Cardiac fibroblast (primary cell): ENCODE measurements around the gene CYP39A1.
A peak's percentile ranks its signal among the peaks of the same experiment; 100 is the strongest.

Experiments
- DNase-seq, 2 donors: peaks; one replicate each; pipeline versions ENCODE4 v3.0.0 to v3.0.0-alpha.2; 2010; ENCODE audit warnings: low read depth in 2 of 2
- H3K4me3 ChIP-seq, 2 donors: replicated peaks in 1 of 2; 1 replicate in 1 of 2; 2 replicates in 1 of 2; pipeline ENCODE4 v1.5.1; 2011; ENCODE audit warnings: low read depth in 2 of 2, low read length in 2 of 2, mild to moderate bottlenecking in 2 of 2, moderate library complexity in 1 of 2
- TF ChIP-seq, protein P1 (sequence below): IDR thresholded peaks from one replicate; pipeline ENCODE4 v1.5.1; 2011; ENCODE audit warnings: low read depth, mild to moderate bottlenecking, low read length, inconsistent platforms

The CYP39A1 gene

DNA sequence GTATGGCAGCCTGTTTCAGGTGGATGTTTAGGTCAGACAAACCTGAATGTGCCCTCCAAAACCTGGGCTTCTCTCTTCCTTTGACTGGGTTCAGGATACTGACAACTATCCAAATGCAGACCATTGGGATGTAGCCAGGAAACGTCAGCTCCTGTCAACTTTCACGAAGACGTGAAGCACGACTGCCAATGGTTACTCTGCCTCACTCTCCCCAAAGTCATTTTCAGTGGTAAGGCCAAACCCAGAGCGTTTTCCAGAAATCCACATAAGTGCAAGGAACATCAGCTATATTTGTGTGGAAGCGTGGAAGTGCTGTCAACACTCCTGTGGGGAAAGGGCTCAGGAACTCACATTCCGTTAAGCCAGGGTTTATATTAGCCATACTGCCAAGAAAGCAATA lies 141.3 kb downstream of the CYP39A1 start:
- TF ChIP-seq, protein P1, sequence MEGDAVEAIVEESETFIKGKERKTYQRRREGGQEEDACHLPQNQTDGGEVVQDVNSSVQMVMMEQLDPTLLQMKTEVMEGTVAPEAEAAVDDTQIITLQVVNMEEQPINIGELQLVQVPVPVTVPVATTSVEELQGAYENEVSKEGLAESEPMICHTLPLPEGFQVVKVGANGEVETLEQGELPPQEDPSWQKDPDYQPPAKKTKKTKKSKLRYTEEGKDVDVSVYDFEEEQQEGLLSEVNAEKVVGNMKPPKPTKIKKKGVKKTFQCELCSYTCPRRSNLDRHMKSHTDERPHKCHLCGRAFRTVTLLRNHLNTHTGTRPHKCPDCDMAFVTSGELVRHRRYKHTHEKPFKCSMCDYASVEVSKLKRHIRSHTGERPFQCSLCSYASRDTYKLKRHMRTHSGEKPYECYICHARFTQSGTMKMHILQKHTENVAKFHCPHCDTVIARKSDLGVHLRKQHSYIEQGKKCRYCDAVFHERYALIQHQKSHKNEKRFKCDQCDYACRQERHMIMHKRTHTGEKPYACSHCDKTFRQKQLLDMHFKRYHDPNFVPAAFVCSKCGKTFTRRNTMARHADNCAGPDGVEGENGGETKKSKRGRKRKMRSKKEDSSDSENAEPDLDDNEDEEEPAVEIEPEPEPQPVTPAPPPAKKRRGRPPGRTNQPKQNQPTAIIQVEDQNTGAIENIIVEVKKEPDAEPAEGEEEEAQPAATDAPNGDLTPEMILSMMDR: no peak
- DNase-seq: no peak
- H3K4me3 ChIP-seq: no peak overlapping the region

DNA sequence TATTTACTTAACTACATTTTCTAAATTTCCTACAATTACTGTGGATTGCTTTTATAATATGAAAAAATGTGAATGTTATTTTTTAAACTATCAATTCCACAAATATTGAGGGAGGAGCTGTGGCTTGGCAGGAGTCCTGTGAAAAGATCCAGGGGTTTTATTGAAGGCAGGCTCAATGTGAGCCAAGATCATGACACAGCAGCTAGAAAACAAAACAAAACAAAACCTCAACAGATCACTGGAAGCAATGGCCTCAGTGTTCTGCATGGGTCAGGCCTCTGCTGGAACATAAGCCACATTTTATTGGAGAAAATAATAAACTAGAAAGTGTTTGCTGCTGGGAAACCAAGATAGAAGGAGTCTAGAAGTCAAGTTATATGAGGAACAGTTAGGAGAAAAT lies 142.0 kb downstream of the CYP39A1 start:
- peak; percentile 43 to 77 for DNase-seq
- no peak overlapping the region for H3K4me3 ChIP-seq
- TF ChIP-seq, protein P1: no peak

DNA sequence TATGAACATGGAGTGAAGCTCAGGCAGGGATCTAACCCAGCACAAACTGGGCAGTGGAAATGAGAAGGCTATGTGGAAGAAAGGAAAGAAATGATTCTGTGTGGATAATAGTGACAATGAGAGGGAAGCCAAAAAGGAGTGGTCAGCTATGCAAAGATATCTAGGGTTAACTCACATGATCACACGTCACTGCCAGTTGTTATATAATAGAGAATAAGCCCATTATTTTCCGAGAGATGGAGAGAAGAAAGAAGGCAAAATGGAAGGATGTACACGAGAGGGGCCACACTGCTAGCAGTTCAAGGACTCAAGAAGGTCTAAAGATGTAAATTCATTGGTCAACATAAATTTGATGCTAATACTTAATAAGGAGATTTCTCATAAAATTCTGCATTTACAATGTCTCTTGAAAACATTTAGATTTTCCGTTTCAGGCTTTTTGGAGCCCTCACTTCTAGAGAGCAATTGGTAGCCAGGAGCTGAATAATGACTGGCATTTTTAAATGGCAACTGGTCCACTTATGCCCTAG lies 142.6 kb downstream of the CYP39A1 start:
- TF ChIP-seq, protein P1: no peak
- no peak overlapping the region for H3K4me3 ChIP-seq
- DNase-seq: no peak

DNA sequence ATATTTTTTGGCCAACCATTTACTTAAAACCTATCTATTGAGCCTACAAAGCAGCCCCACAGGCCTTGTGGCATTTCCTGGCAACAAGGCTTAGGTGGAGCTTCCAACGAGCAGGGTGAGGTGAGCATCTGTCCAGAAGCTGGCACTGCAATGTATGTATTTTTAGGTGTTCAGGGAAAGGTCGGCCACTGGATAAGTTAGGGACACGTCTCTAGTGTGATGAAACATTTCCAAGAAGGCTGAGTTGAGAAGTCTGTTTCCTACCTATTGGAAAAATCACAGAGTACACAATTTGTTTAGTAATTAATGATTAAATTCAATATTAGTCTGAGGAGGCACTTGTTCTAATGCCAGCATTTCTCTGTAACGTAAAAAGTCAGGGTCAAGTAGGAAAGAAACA lies 143.6 kb downstream of the CYP39A1 start:
- TF ChIP-seq, protein P1: no peak
- no peak overlapping the region for H3K4me3 ChIP-seq
- DNase-seq: no peak

DNA sequence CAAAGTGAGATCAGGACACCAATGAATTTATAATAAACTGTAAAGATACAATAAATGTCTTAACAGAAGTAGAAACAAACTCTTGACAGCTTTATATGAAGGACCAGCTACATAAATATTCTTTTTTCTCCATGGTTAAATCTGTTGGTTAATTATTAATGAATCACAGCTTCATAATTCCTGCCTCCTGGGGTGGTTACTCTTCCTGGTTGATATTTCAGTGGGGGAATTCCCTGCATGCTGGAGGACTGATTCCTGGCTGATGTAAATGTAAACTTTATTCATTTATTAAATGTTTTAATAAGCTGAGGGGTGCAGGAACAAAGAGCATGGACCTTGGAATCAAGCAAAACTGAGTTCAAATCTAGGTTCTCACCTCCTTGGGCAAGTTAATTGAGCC lies 145.2 kb downstream of the CYP39A1 start:
- no peak overlapping the region for H3K4me3 ChIP-seq
- TF ChIP-seq, protein P1: no peak
- no peak for DNase-seq

DNA sequence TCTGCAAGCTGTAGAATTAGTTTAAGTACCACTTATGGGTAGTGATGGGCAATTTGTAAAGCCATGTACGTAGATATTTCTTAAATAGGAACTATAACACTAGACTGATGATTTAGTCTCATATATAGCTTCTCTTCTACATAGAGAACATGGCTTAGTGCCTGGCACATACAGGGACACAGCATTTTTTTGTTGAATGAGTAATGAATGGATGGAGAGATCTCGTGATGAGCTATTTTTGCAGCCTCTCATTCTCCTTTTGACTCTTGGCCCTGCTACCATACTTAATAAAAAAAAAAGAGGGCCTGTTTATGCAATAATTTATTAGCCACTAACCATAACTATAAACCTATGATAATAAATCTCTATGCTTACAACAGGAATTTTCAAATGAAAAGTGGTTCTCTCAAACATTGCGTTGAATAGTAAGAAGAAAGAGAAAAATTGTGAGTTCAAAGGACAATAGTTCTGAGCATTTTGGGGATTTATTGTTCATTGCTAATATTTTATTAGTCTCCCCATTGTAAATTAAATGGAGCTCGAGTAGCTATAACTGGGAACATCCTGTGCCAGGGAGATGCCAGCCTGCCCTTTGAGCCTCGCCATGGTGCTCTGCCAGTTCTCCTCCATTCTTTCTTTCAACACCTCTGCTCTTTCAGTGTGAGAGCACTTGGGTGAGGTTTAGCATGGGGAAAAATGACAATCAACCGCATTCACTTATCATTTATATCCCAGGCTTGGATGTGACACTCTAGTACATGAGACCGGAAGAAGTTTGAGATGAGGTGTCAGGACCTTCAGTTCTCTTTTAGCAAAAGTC lies 146.7 kb downstream of the CYP39A1 start:
- H3K4me3 ChIP-seq: no peak overlapping the region
- DNase-seq: no peak
- TF ChIP-seq, protein P1: no peak

DNA sequence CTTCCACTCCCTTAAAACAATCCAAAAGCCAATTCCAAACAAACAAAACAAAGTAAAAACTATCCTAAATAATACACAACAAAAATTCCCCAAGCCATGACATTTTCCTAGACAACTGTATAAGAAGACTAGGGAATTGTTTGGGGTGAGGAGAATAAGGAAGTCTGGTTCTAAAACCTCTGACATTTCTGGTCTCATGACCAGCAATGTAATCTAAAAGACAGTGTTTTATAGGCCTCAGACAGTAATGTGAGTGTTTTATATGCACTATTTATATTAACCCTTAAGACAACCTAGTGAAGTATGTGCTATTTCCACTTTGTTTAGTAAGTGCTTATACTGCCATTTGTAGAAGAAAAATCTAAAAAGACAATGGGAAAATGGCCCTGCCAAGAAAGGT lies 148.4 kb downstream of the CYP39A1 start:
- H3K4me3 ChIP-seq: no peak overlapping the region

More for the DNA sequence above, 148.4 kb downstream of the CYP39A1 start:
- TF ChIP-seq, protein P1: no peak
- DNase-seq: no peak
